Jurkat, Clone E6-1 (cell line): ENCODE measurements around the gene ZRANB3.
A peak's percentile ranks its signal among the peaks of the same experiment; 100 is the strongest.

ENCODE experiments used
- DNase-seq: peaks from one replicate; pipeline ENCODE4 v3.0.0-alpha.2; 2011; ENCODE audit warnings: low read depth, low spot score
- H3K4me3 ChIP-seq: 2 replicates; pipeline ENCODE4 v1.5.1; 2011; ENCODE audit warnings: mild to moderate bottlenecking, low read length, control low read depth, moderate library complexity

The ZRANB3 gene

GRCh38 chr2:135271006-135271405 lies 260.0 kb downstream of the ZRANB3 start:
- no peak for DNase-seq
- H3K4me3 ChIP-seq = no peak overlapping the region

GRCh38 chr2:135265960-135266490 lies 265.0 kb downstream of the ZRANB3 start:
- H3K4me3 ChIP-seq = no peak overlapping the region
- DNase-seq = no peak

DNA sequence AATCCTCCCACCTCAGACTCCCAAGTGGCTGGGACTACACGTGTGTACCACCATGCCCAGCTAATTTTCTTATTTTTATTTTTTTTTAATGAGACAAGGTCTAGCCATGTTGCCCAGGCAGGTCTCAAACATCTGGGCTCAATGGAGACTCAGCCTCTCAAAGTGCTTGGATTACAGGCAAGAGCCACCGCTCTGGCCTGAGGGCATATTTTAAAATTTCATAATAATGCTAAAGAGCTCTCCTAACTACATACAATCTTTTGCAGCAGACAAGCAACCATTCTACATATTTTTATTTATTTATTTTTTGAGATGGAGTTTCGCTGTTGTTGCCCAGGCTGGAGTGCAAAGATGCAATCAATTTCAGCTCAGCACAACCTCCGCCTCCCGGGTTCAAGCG lies 271.9 kb downstream of the ZRANB3 start:
- H3K4me3 ChIP-seq = no peak overlapping the region
- no peak for DNase-seq

GRCh38 chr2:135258193-135258592 lies 272.8 kb downstream of the ZRANB3 start:
- DNase-seq = peak; percentile 6
- H3K4me3 ChIP-seq = no peak overlapping the region

- no peak for DNase-seq
- no peak overlapping the region for H3K4me3 ChIP-seq
Measured at GRCh38 chr2:135257383-135258090, 273.5 kb downstream of the ZRANB3 start.

GRCh38 chr2:135256531-135257260 lies 274.3 kb downstream of the ZRANB3 start:
- DNase-seq = no peak
- no peak overlapping the region for H3K4me3 ChIP-seq

GRCh38 chr2:135255208-135255607 lies 275.8 kb downstream of the ZRANB3 start:
- DNase-seq = no peak
- H3K4me3 ChIP-seq = no peak overlapping the region

DNA sequence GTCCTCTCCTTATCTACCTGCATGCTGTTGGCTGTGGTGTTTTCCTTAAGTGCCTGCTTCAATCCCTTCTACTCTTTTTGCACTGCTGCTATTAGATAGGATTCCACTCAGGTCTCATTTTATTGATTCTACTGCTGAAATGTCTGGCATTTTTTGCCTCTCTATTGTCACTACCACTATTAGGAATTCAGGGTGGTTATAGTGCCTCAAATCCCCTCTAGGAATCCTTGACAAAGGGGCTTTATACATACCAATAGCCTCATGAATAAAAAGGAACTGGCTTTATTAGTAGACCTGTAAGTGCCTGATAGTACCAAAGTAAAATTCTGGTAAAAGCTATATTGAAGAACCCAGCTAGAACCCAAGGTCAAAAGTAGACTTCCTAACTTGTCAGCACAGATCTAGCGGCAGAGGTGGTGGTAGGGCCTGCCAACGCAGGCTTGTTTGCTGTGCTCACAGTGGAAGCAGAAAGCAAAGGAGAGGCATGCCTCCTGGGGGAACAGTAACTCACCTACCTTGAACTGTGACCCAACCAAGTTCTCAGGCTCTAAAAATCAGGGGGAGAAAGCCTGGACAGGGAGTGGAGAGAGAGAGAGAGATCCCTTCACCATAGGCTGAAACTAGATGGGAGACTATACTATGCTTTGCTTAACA lies 278.1 kb downstream of the ZRANB3 start:
- no peak overlapping the region for H3K4me3 ChIP-seq

DNA sequence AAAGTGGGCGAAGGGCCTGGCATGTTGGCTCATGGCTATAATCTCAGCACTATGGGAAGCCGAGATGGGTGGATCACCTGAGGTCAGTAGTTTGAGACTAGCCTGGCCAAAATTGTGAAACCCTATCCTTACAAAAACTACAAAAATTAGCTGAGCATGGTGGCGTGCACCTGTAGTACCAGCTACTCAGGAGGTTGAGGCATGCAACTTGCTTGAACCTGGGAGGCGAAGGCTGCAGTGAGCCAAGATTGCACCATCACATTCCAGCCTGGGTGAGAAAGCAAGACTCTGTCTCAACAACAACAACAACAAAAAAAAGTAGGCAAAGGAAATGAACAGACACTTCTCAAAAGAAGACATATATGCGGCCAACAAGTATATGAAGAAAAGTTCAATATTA lies 282.4 kb downstream of the ZRANB3 start:
- no peak for DNase-seq
- H3K4me3 ChIP-seq = no peak overlapping the region

More for the DNA sequence above, 278.1 kb downstream of the ZRANB3 start:
- DNase-seq = no peak

DNA sequence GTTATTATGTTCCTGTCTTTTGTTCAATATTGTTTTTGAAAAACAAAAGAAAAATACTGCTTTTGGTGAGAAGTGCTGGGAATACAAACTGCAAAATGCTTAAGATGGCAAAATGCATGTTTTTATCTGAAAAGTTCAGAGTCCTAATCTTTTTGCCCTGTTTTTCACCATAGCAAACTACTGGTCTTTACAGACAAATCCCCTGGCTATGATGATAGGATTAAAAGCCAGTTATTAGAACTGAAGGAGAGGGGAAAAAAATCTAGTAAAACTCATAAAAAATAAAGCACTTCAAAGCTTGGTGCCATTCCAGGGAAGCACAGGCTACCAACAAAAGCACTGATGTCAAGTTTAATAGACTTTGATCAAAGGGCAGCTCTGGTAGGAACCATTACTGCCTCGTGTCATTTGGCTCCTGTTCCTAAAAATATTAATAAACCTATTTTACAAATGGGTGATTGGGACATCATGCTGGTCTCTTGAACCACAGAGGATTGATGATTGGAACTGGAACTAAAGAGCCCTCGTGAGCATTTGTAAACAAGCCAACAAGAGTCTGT lies 284.2 kb downstream of the ZRANB3 start:
- DNase-seq = no peak
- no peak overlapping the region for H3K4me3 ChIP-seq

GRCh38 chr2:135245071-135245470 lies 285.9 kb downstream of the ZRANB3 start:
- DNase-seq = peak; percentile 48

DNA sequence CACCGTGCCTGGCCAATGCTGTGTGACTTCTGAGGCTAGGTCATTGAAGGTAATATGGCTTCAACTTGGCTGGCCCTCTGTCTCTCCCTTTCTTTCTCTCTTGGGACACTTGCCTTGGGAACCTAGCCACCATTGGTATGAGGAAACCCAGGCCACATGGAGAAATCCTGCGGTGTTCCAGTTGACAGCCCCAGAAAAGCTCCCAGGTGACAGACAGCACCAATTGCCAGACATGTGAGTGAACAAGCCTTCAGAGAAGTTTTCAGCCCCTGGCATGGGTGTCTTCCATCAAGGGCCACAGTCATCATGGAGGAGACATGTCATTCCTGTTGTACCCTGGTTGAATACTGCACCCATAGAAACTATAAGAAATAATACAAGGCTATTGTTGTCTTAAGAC lies 292.4 kb downstream of the ZRANB3 start:
- DNase-seq = no peak

More at GRCh38 chr2:135245071-135245470, 285.9 kb downstream of the ZRANB3 start:
- no peak overlapping the region for H3K4me3 ChIP-seq

DNA sequence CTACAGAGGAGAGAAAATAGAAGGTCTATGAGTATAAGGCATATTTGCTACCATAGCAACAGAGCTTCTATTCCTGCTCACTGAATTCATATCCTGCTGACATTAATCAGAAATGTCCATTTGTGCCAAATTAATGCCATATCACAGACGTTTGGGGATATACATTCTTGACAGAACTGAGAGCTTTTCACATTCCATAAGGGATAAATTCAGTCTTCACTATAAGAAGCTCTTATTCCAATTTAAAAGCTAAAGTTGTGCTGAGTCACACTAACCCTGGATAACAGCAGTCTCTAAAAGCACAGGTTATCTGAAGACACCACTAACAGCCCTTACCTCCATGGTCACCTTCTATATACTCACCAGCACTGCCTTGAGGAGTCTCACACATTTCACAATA lies 300.9 kb downstream of the ZRANB3 start:
- no peak for DNase-seq
- H3K4me3 ChIP-seq = no peak overlapping the region

More for the DNA sequence above, 292.4 kb downstream of the ZRANB3 start:
- no peak overlapping the region for H3K4me3 ChIP-seq

- no peak overlapping the region for H3K4me3 ChIP-seq
- DNase-seq = no peak
Measured at GRCh38 chr2:135227386-135227785, 303.6 kb downstream of the ZRANB3 start.

DNA sequence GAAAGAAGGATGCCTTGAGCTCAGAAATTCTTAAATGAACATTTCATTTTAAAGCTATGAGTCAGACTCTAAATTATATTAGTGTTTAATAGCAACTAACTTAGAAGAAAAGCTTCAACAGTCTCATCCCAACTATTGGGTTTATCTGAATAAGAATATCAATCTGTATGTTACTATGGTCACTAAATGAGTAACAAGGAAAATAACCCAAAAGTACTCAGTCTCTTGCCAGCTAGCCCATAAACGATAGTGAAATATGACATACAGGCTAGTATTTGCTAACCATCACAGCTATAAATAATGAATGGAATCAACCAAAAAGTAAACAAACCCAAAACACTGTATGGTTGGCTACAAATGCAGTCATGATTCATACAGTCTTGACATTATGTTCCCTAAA lies 304.1 kb downstream of the ZRANB3 start:
- no peak overlapping the region for H3K4me3 ChIP-seq
- no peak for DNase-seq

- no peak for DNase-seq
- H3K4me3 ChIP-seq = no peak overlapping the region
Measured at GRCh38 chr2:135225781-135226180, 305.2 kb downstream of the ZRANB3 start.

DNA sequence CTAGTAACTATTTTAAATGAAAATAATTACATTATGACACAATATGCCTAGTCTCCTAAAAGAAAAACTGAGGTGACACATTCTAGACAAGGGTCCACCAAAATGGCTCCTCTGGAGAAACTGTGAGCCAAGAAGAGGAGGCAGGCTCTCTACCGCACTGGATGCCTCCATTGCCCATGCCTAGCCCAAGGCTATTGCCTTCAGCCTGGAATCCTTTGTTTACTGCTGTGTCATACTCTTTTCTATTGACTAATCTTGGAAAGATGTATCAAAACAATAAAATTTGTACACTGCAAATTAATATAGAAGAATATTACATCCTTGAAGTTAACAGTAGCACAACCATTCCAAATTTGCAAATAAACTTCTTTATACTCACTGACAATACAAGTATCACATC lies 311.8 kb downstream of the ZRANB3 start:
- no peak for DNase-seq
- H3K4me3 ChIP-seq = no peak overlapping the region

GRCh38 chr2:135218426-135218825 lies 312.6 kb downstream of the ZRANB3 start:
- DNase-seq = no peak
- H3K4me3 ChIP-seq = no peak overlapping the region

GRCh38 chr2:135212757-135213156 lies 318.3 kb downstream of the ZRANB3 start:
- no peak for DNase-seq

DNA sequence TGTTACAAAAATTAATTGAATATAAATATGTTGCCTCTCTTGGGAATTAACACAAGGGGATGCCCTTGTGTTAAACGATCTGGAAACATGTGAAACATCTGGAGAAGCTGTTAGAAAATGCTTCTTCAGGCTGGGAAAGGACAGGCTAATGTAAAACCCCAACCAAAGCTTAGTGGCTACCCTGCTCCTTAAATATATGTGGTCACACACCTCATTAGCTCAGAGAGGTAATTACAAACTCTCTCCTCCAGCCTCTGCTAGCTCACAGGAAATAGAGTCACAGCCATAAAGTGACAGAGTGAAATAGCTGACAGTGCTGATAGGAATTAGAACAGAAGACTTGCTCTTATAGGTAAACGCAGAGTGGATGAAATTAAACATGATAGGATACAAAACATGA lies 323.0 kb downstream of the ZRANB3 start:
- no peak overlapping the region for H3K4me3 ChIP-seq
- no peak for DNase-seq

More at GRCh38 chr2:135212757-135213156, 318.3 kb downstream of the ZRANB3 start:
- no peak overlapping the region for H3K4me3 ChIP-seq
